AG04449 (cell line): ENCODE results near the gene B4GALT2.

Source experiments
- CTCF ChIA-PET: fragments of 350-600 bp; formaldehyde crosslinking; extraction: SDS; loops from one replicate; lab custom pipeline; 2021; ENCODE audit warnings: antibody characterized with exemption; lab: Yijun Ruan, JAX
- POLR2A ChIA-PET: fragments of 400-600, 350-600 bp; formaldehyde crosslinking; extraction: SDS; loops from one replicate; lab custom pipeline; 2020; ENCODE audit warnings: antibody characterized with exemption, inconsistent platforms; lab: Yijun Ruan, JAX
- DNase-seq: peaks from one replicate; pipeline ENCODE4 v3.0.0-alpha.2; 2010; ENCODE audit warnings: low read depth, low spot score
- H3K4me3 ChIP-seq: 2 replicates; pipeline ENCODE4 v1.5.1; 2011; ENCODE audit warnings: low read depth, mild to moderate bottlenecking, control low read depth, low read length
- CTCF ChIP-seq: IDR thresholded peaks from one replicate; pipeline ENCODE4 v1.5.1; 2011; ENCODE audit warnings: mild to moderate bottlenecking, moderate library complexity, low read length, control low read depth, inconsistent platforms; ENCODE audit not compliant: insufficient read depth; ENCODE audit errors: missing control alignments

Gene B4GALT2

GRCh38 chr1:44032170-44032790 is 53.3 kb downstream of the B4GALT2 start:
- no peak for TF ChIP-seq CTCF
- ChIA-PET POLR2A (no interaction called here), CTCF (interaction anchor here (0.5 to 12.3 kb wide), 4 partner anchors 15 to 26 kb away, joined by 4 to 195 read pairs (median 7); no protein-coding TSS in a partner anchor)
- H3K4me3 ChIP-seq, result no peak overlapping the region
- DNase-seq, result no peak

DNA sequence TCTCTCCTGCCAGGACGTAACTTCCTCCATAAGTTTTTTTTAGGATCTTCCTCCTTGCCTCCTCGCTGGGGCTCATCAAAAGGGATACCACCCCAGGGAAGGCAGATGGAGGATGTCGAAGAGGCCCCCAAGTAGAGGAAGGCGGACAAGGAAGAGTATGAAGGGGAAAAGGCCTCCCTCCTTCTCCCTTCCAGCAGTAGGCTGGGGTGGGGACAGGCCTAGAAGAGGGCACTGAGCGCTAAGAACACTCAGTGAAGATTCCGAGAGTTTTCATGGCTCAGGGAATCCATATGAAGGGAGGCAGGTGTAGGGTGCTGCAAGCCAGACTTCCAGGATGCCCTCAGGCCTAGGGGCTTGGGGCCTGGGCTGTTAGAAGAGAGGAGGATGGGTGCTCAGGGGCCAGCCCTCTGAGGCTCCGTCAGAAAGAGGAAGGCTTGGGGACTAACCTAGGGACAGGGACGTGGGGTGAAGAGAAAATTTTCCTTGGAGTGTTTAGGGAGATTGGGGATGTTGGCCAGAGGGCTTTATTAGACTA is 54.1 kb downstream of the B4GALT2 start:
- POLR2A ChIA-PET, result no interaction called here
- CTCF ChIA-PET, result interaction anchor here (0.8 to 12.3 kb wide), 4 partner anchors 14 to 27 kb away, joined by 3 to 195 read pairs (median 69); no protein-coding TSS in a partner anchor

DNA sequence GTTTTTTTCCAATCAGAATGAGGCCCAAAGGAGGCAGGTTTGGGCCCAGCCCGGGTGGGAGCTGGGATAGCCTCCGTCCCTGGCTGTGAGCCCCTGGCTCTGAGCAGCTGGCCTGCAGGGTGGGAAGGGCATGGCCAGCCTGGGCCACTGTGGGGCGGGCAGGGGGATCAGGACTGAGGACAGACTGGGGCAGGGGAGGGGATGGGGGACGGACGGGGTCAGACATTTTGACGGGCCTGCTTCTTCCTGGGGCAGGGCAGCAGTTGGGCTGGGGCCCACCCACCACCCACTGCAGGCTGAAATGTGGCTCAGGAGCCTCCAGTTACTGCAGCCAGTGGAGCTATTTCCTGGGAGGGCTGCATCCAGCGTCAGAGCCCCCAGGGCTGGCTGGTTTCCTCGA is 54.7 kb downstream of the B4GALT2 start:
- H3K4me3 ChIP-seq, result no peak overlapping the region
- ChIA-PET CTCF (interaction anchor here (0.6 to 12.3 kb wide), 6 partner anchors 9 to 566 kb away, joined by 3 to 195 read pairs (median 4); no protein-coding TSS in a partner anchor), POLR2A (no interaction called here)
- DNase-seq, result no peak
- TF ChIP-seq CTCF, result no peak

More for the DNA sequence above, 54.1 kb downstream of the B4GALT2 start:
- DNase-seq, result no peak
- no peak for TF ChIP-seq CTCF
- no peak overlapping the region for H3K4me3 ChIP-seq

GRCh38 chr1:44034423-44034822 is 55.4 kb downstream of the B4GALT2 start:
- ChIA-PET POLR2A (no interaction called here), CTCF (interaction anchor here (1.8 to 12.3 kb wide), 5 partner anchors 9 to 270 kb away, joined by 5 to 195 read pairs (median 30); no protein-coding TSS in a partner anchor)
- DNase-seq, result no peak
- H3K4me3 ChIP-seq, result no peak overlapping the region
- no peak for TF ChIP-seq CTCF

- TF ChIP-seq CTCF, result no peak
- ChIA-PET CTCF (interaction anchor here (0.9 to 12.3 kb wide), 11 partner anchors 8 to 565 kb away, joined by 3 to 195 read pairs (median 6); no protein-coding TSS in a partner anchor), POLR2A (no interaction called here)
- no peak for DNase-seq
- H3K4me3 ChIP-seq, result no peak overlapping the region
These were observed 56.1 kb downstream of the B4GALT2 start for GRCh38 chr1:44034976-44035716.
